ENCODE measurements around the gene LUC7L3. TPM values are rescaled to one million over a fixed set of nuclear protein-coding genes. Genes with fewer than 3 reads are reported as not detected.

LUC7L3 gene
- total RNA-seq (2022; extraction: Qiagen RNA extraction), result 71.2 to 104 TPM (median 88.1 TPM) in 5 replicates

GRCh38 chr17:50719144-50719923 is at the start of gene LUC7L3:
LUC7L3 (plus strand) TSS chr17:50719603; CDS start chr17:50719733, 130 bp downstream.

GRCh38 chr17:50707289-50708049 is 11.9 kb upstream of the LUC7L3 start, which contains the start of gene ANKRD40:
ANKRD40 (minus strand) TSS chr17:50707914; CDS start chr17:50707654, 260 bp downstream.

GRCh38 chr17:50767446-50767845 is 48.0 kb downstream of the LUC7L3 start, which contains the start of gene ANKRD40CL:
ANKRD40CL (minus strand) TSS chr17:50767518; CDS start chr17:50766913, 605 bp downstream.

Other genes starting within 250 kb of the LUC7L3 start
- 22.7 to 31.6 TPM (median 31.1 TPM) in 5 replicates for gene RSAD1, start 240.7 kb upstream of the LUC7L3 start, total RNA-seq (2022; extraction: Qiagen RNA extraction)
- 0.38 to 0.61 TPM (median 0.54 TPM) in 5 replicates for gene MYCBPAP, start 211.2 kb upstream of the LUC7L3 start, total RNA-seq (2022; extraction: Qiagen RNA extraction)
- 0.14 to 0.34 TPM (median 0.18 TPM) in 5 replicates for gene EPN3, start 186.9 kb upstream of the LUC7L3 start, total RNA-seq (2022; extraction: Qiagen RNA extraction)
- gene SPATA20, start 172.4 kb upstream of the LUC7L3 start, total RNA-seq (2022; extraction: Qiagen RNA extraction), result 58.5 to 82.5 TPM (median 77.0 TPM) in 5 replicates
- 2.7 to 4.9 TPM (median 4.6 TPM) in 5 replicates for gene CACNA1G, start 158.9 kb upstream of the LUC7L3 start, total RNA-seq (2022; extraction: Qiagen RNA extraction)
- 91.0 to 164 TPM (median 132 TPM) in 5 replicates for gene ABCC3, start 84.7 kb upstream of the LUC7L3 start, total RNA-seq (2022; extraction: Qiagen RNA extraction)
- gene ANKRD40, start 11.7 kb upstream of the LUC7L3 start, total RNA-seq (2022; extraction: Qiagen RNA extraction), result 46.8 to 56.6 TPM (median 50.2 TPM) in 5 replicates
- not detected in 5 replicates for gene ANKRD40CL, start 47.9 kb downstream of the LUC7L3 start, total RNA-seq (2022; extraction: Qiagen RNA extraction)
- gene WFIKKN2, start 116.0 kb downstream of the LUC7L3 start, total RNA-seq (2022; extraction: Qiagen RNA extraction), result 0.03 to 0.06 TPM (median 0.05 TPM) in 3 of 5 replicates, not detected in the others
- 90.3 to 105 TPM (median 96.1 TPM) in 5 replicates for gene TOB1, start 146.8 kb downstream of the LUC7L3 start, total RNA-seq (2022; extraction: Qiagen RNA extraction)